GM18517 (cell line): ENCODE measurements around the gene ADGRG6.

Source experiments
- ATAC-seq: cut with Tn5 transposase; IDR thresholded peaks from one replicate; pipeline ENCODE4 v1.9.1; 2021; ENCODE audit warnings: mild to moderate bottlenecking, moderate library complexity; ENCODE audit not compliant: unreplicated experiment

Gene ADGRG6

DNA sequence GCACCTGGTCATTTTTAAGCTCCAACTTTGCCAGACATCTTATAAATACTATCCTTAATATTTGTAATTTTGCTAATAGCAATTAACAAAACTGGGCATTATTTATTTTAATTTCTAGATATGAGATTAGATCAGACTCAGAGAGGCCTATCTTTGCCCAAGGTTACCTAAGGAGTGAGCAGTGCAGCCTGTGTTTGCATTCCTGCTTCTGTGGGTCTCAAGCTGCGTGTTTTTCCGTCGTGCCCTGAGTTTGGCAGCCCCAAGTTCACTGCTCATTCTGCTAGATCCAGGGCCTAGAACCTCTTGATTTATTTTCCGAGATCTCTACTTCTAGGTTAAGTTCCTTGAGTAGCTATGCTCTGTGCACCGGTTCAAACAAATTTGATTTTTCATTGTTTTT is 11.0 kb upstream of the ADGRG6 start:
- ATAC-seq = no peak

GRCh38 chr6:142291512-142291911 is 10.3 kb upstream of the ADGRG6 start:
- no peak for ATAC-seq

DNA sequence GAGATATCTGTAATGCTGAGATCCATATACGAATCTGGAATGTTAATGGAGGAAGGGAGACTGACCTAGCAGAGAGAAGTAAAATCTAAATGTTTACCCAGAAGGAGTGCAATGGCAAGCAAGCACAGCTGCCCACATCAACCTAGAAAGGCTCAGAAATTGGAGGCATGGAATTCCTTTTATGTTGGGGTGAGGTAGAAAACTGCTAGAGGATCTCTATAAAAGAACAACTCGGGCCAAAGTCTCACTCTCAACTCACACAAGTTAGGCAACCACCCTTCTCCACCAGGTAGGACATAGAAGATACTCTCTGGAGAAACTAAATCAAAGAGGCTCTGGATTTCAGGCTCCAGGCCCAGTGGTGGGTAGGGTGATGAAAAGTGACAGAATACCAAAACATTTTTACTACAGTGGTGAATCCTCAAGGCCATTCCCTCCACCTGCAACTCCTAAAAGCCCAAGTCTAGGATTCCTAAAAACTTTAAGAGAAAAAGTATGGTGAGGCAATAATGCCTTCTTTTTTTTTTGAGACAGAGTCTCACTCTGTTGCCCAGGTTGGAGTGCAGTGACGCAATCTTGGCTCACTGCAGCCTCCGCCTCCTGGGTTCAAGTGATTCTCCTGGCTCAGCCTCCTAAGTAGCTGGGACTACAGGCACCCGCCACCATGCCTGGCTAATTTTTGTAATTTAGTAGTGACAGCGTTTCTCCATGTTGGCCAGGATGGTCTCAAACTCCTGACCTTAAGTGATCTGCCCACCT is 9.5 kb upstream of the ADGRG6 start:
- ATAC-seq = no peak

GRCh38 chr6:142293121-142293520 is 8.7 kb upstream of the ADGRG6 start:
- no peak for ATAC-seq

- ATAC-seq = no peak
Measured at GRCh38 chr6:142294679-142295078, 7.1 kb upstream of the ADGRG6 start.

DNA sequence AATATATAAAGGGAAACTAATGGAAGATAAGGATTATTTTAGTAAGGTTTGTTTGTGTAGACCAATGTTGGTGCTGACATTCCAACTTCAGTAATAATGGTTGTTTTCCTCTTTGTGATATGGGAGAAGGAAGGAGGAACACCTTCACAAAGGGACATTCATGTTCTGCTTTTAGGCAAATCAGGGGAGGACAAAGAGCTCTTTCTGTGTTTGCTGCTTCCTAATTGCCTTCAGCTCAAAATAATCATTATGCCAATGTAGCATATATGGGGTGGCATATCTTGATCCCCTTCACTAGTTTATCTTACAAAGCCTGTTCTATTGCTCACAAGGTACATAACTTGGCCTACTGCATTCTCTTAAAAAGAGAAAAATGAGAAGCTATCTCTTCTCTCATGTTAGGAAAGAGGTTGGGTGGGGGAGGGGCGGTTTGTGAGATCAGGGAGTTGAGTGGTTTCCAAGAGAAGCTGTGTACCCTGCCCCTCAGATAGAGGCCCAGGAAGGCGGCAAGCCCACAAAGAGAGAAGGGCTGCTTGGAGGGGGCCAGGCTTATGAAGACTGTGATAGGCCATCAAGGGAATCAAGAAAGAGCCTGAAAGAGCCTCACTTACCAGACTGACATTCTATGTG is 4.7 kb upstream of the ADGRG6 start:
- no peak for ATAC-seq

DNA sequence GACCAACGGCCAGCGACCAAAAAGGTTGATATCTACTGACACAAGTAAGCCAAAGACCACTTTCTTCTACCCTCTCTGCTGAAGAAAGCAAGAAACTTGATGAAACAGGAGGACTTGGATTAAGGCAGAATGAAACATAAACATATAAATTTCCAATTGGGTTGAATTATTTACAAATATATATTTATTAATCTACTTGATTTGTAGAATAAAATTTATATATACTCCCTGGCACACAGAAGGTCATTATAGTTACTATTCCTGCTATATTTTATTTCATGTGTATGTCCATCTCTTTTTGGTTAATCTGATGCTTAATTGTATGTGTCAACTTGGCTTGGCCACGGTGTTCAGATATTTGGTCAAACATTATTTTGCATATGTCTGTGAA is 4.2 kb upstream of the ADGRG6 start:
- no peak for ATAC-seq

- ATAC-seq = no peak
Measured at GRCh38 chr6:142297996-142298753, 3.6 kb upstream of the ADGRG6 start.

DNA sequence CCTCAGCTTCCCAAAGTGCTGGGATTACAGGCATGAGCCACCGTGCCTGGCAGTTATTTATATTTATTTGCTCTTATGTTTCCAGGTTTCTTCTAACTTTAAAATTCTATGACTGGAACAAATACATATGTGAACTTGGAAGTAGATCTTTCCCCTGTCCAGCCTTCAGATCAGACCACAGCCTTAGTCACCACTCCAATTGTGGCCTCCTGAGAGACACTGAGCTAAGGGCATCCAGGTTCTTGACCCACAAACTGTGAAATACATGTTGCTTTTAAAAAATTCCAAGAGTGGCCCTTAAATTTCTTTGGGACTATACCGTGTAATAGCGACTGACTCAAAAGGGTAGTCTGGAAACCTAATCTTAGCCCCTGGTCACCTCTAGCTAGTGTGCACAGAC is 1.5 kb upstream of the ADGRG6 start:
- ATAC-seq = no peak

- ATAC-seq = no peak
Measured at GRCh38 chr6:142300758-142301650, 803 bp upstream of the ADGRG6 start.

DNA sequence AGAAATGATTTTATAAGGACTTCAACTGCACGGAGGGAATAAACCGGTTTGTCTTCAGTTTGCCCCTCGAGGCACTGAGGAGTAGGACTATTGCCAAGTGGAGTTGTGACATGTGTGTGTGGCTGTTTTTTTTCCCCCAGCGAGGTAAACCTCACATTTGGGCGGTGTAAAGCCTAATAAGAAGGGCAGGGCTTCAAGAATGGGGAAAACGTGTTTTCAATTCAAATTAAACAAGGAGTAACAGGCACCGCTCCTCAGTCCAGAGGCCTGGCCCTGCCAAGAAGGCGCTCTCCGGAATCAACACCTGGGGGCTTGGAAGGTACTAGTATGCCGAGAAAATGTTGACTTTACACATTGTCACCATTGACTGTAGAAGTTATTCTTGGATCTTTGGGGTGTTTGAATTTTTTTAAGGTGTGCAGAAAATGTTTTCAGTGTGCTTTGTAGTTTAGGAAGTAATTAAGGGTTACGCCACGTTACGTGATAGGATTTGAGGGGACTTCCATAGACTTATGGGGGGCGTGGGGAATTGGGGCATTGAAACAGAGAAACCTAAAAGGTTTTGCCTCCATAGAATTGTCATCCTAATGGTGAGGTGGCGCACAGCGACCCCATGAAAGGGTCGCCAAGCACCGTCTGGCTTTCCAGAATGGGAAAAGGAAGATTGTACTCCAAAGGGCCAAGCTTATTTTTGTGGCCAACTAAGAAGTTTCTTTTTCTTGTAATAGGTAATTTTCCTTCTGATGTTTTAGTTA is 791 bp downstream of the ADGRG6 start:
- ATAC-seq = no peak

- ATAC-seq = no peak
Measured at GRCh38 chr6:142303176-142303533, 1.3 kb downstream of the ADGRG6 start.

DNA sequence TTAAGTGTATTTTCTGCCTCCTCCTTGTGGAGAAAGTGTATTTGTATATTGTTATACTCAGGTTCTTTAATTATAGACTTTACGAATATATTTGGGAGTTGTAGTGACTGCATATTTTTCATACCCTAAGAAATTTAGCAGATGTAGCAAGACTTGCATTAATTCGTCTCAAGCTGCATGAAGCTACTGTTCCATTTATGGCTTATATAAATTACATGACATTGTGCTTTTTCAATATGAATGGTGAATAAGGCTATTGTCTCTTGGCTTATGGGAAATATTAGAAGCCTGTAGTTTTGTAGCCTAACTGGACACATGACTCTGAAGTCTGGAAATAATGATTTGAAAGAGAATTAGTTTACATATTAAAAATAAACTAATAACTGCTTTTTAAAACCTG is 2.4 kb downstream of the ADGRG6 start:
- no peak for ATAC-seq

- ATAC-seq = no peak
Measured at GRCh38 chr6:142306736-142307135, 4.9 kb downstream of the ADGRG6 start.

DNA sequence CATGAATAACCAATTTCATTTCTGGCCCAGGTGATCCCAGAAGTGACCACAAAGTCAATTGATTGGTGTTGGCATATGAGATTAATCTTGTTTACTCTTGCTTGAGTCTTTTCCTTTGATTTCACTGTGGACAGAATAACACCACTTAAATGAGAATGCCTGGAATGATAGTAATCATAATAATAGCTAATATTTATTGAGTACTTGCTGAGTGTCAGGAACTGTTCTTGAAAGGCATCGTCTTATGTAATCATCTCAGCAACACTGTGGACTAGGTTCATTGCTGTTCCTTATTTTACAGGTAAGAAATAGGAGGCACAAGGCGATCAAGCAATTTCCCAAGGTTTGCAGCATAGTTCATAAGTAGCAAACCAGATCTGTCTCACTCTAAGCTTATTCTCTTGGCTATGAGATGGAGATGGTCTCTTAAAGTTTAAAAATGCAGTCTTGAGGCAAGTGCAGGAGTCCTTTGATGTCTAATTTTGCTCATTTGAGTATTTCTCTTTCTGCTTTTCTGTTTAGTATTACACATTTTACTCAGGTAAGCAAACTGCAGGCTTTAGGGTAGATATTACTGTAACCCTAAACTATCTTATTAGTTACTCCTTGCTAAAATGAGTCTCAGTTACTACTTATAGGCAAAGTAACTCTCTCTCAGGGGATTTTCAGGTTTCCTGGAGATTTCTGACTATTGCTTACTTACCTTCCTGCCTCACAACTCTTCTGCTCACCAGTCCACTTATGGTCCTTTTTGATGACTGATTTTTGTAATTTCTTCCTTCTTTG is 6.3 kb downstream of the ADGRG6 start:
- no peak for ATAC-seq

- ATAC-seq = no peak
Measured at GRCh38 chr6:142309426-142309825, 7.6 kb downstream of the ADGRG6 start.

DNA sequence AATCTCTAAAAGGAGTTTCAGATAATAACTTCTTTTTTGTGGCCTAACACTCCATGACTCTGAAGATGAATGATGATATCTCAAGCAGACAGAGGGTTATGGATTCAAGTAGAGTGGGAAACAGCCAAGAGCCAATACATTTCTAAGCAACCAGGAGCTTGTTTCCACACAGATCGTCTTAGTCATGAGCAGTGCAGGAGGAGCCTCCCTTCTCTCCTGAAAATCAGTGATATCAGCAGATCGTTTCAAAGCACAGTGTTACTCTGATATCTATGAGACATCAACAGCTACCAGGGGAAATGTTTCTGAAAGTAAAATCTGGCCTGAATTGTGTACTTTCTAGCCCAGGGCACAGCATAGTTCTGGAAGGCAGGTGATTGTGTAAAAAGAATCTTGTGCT is 11.5 kb downstream of the ADGRG6 start:
- ATAC-seq = no peak

DNA sequence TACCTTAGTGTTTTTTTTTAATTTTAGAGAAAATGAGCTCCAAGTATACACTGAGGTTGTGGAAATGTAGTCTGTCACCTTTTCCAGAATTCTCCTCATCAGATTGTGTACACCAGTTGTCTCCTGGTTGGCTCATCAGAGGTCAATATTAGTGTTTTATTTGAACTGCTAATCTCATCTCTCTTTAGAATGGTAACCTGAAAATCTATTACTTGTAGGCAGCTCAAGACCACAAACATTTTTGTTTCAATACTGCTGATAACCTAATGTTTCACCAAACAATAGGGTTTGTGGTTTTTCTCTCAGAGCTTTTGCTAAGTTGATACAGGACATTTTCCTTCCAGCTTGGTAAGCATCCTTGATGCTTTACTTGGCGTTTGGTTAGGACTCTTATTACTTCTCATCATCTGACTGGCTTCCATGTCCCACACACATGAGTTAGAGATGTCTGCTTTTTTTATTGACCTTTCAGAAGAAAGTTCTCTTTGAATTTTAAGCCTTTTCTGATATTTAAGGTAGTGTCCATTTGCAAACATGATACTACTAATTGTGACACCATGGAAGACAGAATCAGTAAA is 15.1 kb downstream of the ADGRG6 start:
- ATAC-seq = no peak

DNA sequence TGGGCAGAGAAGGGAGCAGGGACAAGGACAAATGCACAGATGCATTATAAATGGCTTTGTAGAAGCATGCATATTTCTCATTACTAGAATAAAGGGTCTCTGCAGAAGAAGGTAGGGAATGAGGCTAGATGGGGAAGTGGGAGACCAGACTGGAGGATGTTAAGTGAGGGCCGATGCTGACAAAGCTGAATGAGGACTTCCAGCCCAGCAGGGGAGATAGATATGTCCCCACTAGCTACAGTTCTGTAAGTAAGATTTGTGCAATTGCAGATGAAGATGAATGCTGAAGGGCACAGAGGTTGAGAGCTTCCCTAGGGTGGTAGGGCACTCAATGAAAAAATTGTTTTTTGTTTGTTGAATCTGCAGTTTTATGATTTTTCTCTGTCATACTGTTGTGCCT is 16.9 kb downstream of the ADGRG6 start:
- no peak for ATAC-seq
